Parathyroid adenoma (tissue), 2 donors: ENCODE results near the gene LIPC.

ENCODE experiments used
- H2AFZ ChIP-seq: fragments of 300-600 bp; sonication (generic); one replicate; pipeline ENCODE4 v1.7.0; 2017; ENCODE audit warnings: antibody characterized with exemption, mild to moderate bottlenecking
- H3K27ac ChIP-seq: fragments of 300-600 bp; sonication (generic); one replicate; pipeline ENCODE4 v1.7.0; 2017
- H3K27me3 ChIP-seq: fragments of 300-600 bp; sonication (generic); one replicate; pipeline ENCODE4 v1.7.0; 2017; ENCODE audit warnings: low read length; ENCODE audit not compliant: control insufficient read depth, insufficient read depth
- H3K36me3 ChIP-seq: fragments of 300-600 bp; sonication (generic); one replicate; pipeline ENCODE4 v1.7.0; 2017; ENCODE audit warnings: low read length; ENCODE audit not compliant: control insufficient read depth, insufficient read depth
- H3K4me1 ChIP-seq: fragments of 300-600 bp; sonication (generic); one replicate; pipeline ENCODE4 v1.7.0; 2017; ENCODE audit warnings: control low read depth
- H3K4me2 ChIP-seq: fragments of 300-600 bp; sonication (generic); one replicate; pipeline ENCODE4 v1.7.0; 2017; ENCODE audit warnings: low read length
- H3K4me3 ChIP-seq: fragments of 300-600 bp; sonication (generic); one replicate; pipeline ENCODE4 v1.7.0; 2017; ENCODE audit warnings: low read depth, low read length
- H3K79me2 ChIP-seq: fragments of 300-600 bp; sonication (generic); one replicate; pipeline ENCODE4 v1.7.0; 2017; ENCODE audit warnings: control low read depth
- H3K9ac ChIP-seq: fragments of 300-600 bp; sonication (generic); one replicate; pipeline ENCODE4 v1.7.0; 2017; ENCODE audit warnings: mild to moderate bottlenecking
- H3K9me3 ChIP-seq: fragments of 300-600 bp; sonication (generic); one replicate; pipeline ENCODE4 v1.7.0; 2017; ENCODE audit warnings: low read length; ENCODE audit not compliant: control insufficient read depth
- CTCF ChIP-seq: fragments of 300-600 bp; sonication (generic); IDR thresholded peaks from one replicate; pipeline ENCODE4 v1.7.0; 2017; ENCODE audit warnings: antibody characterized with exemption, mild to moderate bottlenecking
- donor health status: primary hyperparathyroidism.

Gene LIPC

GRCh38 chr15:58423831-58424608 lies 7.8 kb upstream of the LIPC start:
- H3K4me3 ChIP-seq: no peak overlapping the region
- TF ChIP-seq CTCF: no peak
- H3K9ac ChIP-seq: no peak overlapping the region
- no peaks in the 10 kb centered on the region for H3K27me3 ChIP-seq
- no peaks in the 10 kb centered on the region for H3K9me3 ChIP-seq
- no peaks in the 10 kb centered on the region for H3K36me3 ChIP-seq
- no peak overlapping the region for H3K4me2 ChIP-seq
- no peak overlapping the region for H3K27ac ChIP-seq
- H3K79me2 ChIP-seq: no peaks in the 10 kb centered on the region
- H2AFZ ChIP-seq: no peak overlapping the region
- H3K4me1 ChIP-seq: no peaks in the 10 kb centered on the region

GRCh38 chr15:58424722-58425121 lies 7.1 kb upstream of the LIPC start:
- Histone ChIP-seq H3K27ac (no peak overlapping the region), H3K9ac (no peak overlapping the region), H3K36me3 (no peaks in the 10 kb centered on the region), H3K4me3 (no peak overlapping the region), H3K4me1 (no peaks in the 10 kb centered on the region), H3K4me2 (no peak overlapping the region), H3K27me3 (no peaks in the 10 kb centered on the region), H2AFZ (no peak overlapping the region), H3K9me3 (no peaks in the 10 kb centered on the region), H3K79me2 (no peaks in the 10 kb centered on the region)
- no peak for TF ChIP-seq CTCF

- H3K27me3 ChIP-seq: no peaks in the 10 kb centered on the region
- H3K4me3 ChIP-seq: no peak overlapping the region
- H3K9ac ChIP-seq: no peak overlapping the region
- no peaks in the 10 kb centered on the region for H3K79me2 ChIP-seq
- no peak overlapping the region for H2AFZ ChIP-seq
- no peak for TF ChIP-seq CTCF
- H3K9me3 ChIP-seq: no peaks in the 10 kb centered on the region
- no peaks in the 10 kb centered on the region for H3K4me1 ChIP-seq
- no peak overlapping the region for H3K27ac ChIP-seq
- no peak overlapping the region for H3K4me2 ChIP-seq
- no peaks in the 10 kb centered on the region for H3K36me3 ChIP-seq
These were observed 6.6 kb upstream of the LIPC start for GRCh38 chr15:58425185-58425584.

GRCh38 chr15:58425834-58426233 lies 6.0 kb upstream of the LIPC start:
- Histone ChIP-seq H3K9ac (no peak overlapping the region), H3K4me3 (no peak overlapping the region), H3K4me2 (no peak overlapping the region), H3K79me2 (no peaks in the 10 kb centered on the region), H3K4me1 (no peaks in the 10 kb centered on the region), H3K27ac (no peak overlapping the region), H2AFZ (no peak overlapping the region), H3K9me3 (no peaks in the 10 kb centered on the region), H3K36me3 (no peaks in the 10 kb centered on the region), H3K27me3 (no peaks in the 10 kb centered on the region)
- no peak for TF ChIP-seq CTCF

GRCh38 chr15:58426501-58426900 lies 5.3 kb upstream of the LIPC start:
- H3K79me2 ChIP-seq: no peaks in the 10 kb centered on the region
- H3K36me3 ChIP-seq: no peaks in the 10 kb centered on the region
- TF ChIP-seq CTCF: no peak
- no peaks in the 10 kb centered on the region for H3K27me3 ChIP-seq
- H3K4me3 ChIP-seq: no peak overlapping the region
- no peaks in the 10 kb centered on the region for H3K9me3 ChIP-seq
- no peaks in the 10 kb centered on the region for H3K4me1 ChIP-seq
- no peak overlapping the region for H2AFZ ChIP-seq
- H3K4me2 ChIP-seq: no peak overlapping the region
- no peak overlapping the region for H3K9ac ChIP-seq
- H3K27ac ChIP-seq: no peak overlapping the region
